B cell (primary cell): ENCODE measurements around the gene HTRA3. TPM values are rescaled to one million over a fixed set of nuclear protein-coding genes. Genes with fewer than 3 reads are reported as not detected.

Experiments
- ATAC-seq: fragments of 200-7000 bp; cut with Tn5 transposase; one replicate; pipeline ENCODE4 v1.10.0; 2021; ENCODE audit warnings: low read depth, mild to moderate bottlenecking, moderate number of reproducible peaks, moderate library complexity
- CTCF ChIA-PET: fragments of 350-600 bp; sonication (Branson Sonifier 250); formaldehyde crosslinking; loops from one replicate; lab custom pipeline; 2021; ENCODE audit warnings: antibody characterized with exemption, inconsistent platforms; lab: Charles Lee
- POLR2A ChIA-PET: fragments of 350-600 bp; sonication (Branson Sonifier 250); formaldehyde crosslinking; loops from one replicate; lab custom pipeline; 2021; ENCODE audit warnings: antibody characterized with exemption; lab: Charles Lee
- DNase-seq: peaks from one replicate; pipeline ENCODE4 v3.0.0; 2013
- H2AFZ ChIP-seq: 2 replicates; pipeline ENCODE4 v1.6.1; 2012; ENCODE audit warnings: mild to moderate bottlenecking, low read depth, low read length; ENCODE audit not compliant: insufficient read depth, poor library complexity, severe bottlenecking
- H3K27ac ChIP-seq, 2 donors: 1 replicate in 1 of 2; 2 replicates in 1 of 2; pipeline ENCODE4 v1.5.1; 2012 to 2013; ENCODE audit warnings: low read length in 2 of 2, mild to moderate bottlenecking in 2 of 2, moderate library complexity in 1 of 2
- H3K27me3 ChIP-seq, 4 experiments: fragments of 200-600 bp in 1 of 4; sonication (generic) in 1 of 4; replicated peaks in 1 of 4; 1 replicate in 2 of 4; 2 replicates in 2 of 4; pipeline versions ENCODE4 v1.6.1 to v1.7.0; 2013 to 2016; ENCODE audit warnings: low read length in 3 of 4, mild to moderate bottlenecking in 2 of 4, mixed read lengths in 1 of 4, moderate library complexity in 1 of 4; ENCODE audit not compliant: insufficient read depth in 4 of 4, control insufficient read depth in 3 of 4; ENCODE audit errors: control extremely low read depth in 1 of 4
- H3K36me3 ChIP-seq, 2 experiments: replicated peaks in 1 of 2; 1 replicate in 1 of 2; 2 replicates in 1 of 2; pipeline versions ENCODE4 v1.6.1 to v1.7.1; 2013; ENCODE audit warnings: low read length in 1 of 2; ENCODE audit not compliant: insufficient read depth in 2 of 2, control insufficient read depth in 1 of 2; ENCODE audit errors: control extremely low read depth in 1 of 2, extremely low read depth in 1 of 2
- H3K4me1 ChIP-seq, 2 donors: fragments of 200-600 bp in 1 of 2; sonication (generic) in 1 of 2; 1 replicate in 1 of 2; 2 replicates in 1 of 2; pipeline versions ENCODE4 v1.5.1 to v1.6.1; 2013 to 2017; ENCODE audit warnings: low read length in 2 of 2; ENCODE audit not compliant: control insufficient read depth in 2 of 2, insufficient read depth in 2 of 2
- H3K4me2 ChIP-seq: replicated peaks from 2 replicates; pipeline ENCODE3; 2012; ENCODE audit warnings: mild to moderate bottlenecking, low read depth, low read length; ENCODE audit not compliant: poor library complexity, severe bottlenecking
- H3K4me3 ChIP-seq, 5 experiments: fragments of 200-600 bp in 1 of 5; sonication (generic) in 1 of 5; 1 replicate in 3 of 5; 2 replicates in 2 of 5; pipeline versions ENCODE4 v1.5.1 to v1.7.0; 2011 to 2016; ENCODE audit warnings: low read length in 4 of 5, mild to moderate bottlenecking in 4 of 5, low read depth in 2 of 5, control low read depth in 1 of 5, moderate library complexity in 1 of 5; ENCODE audit not compliant: insufficient read depth in 1 of 5; ENCODE audit errors: control extremely low read depth in 1 of 5, extremely low read depth in 1 of 5
- H3K79me2 ChIP-seq: fragments of 200-600 bp; sonication (generic); one replicate; pipeline ENCODE4 v1.6.0; 2016; ENCODE audit warnings: low read length; ENCODE audit not compliant: control insufficient read depth, insufficient read depth
- H3K9ac ChIP-seq: fragments of 200-600 bp; sonication (generic); 2 replicates; pipeline ENCODE4 v1.6.1; 2017; ENCODE audit warnings: mild to moderate bottlenecking, low read length, moderate library complexity
- H3K9me3 ChIP-seq, 3 donors: one replicate each; pipeline versions ENCODE4 v1.6.1 to v1.7.1; 2013; ENCODE audit warnings: low read length in 2 of 3; ENCODE audit not compliant: control insufficient read depth in 2 of 3, insufficient read depth in 1 of 3; ENCODE audit errors: control extremely low read depth in 1 of 3
- H4K20me1 ChIP-seq: 2 replicates; pipeline ENCODE4 v1.6.0; 2012; ENCODE audit warnings: mild to moderate bottlenecking, low read length; ENCODE audit not compliant: insufficient read depth, control insufficient read depth, poor library complexity, severe bottlenecking
- H3K27ac Mint-ChIP-seq: one replicate; pipeline ENCODE4 v1.8.0; 2021; ENCODE audit warnings: mixed read lengths
- H3K27me3 Mint-ChIP-seq: one replicate; pipeline ENCODE4 v1.8.0; 2021; ENCODE audit warnings: mixed read lengths
- H3K4me1 Mint-ChIP-seq: one replicate; pipeline ENCODE4 v1.8.0; 2021; ENCODE audit warnings: mixed read lengths
- H3K4me3 Mint-ChIP-seq: one replicate; pipeline ENCODE4 v1.8.0; 2021; ENCODE audit warnings: mixed read lengths
- H3K9me3 Mint-ChIP-seq: one replicate; pipeline ENCODE4 v1.8.0; 2022; ENCODE audit warnings: mixed read lengths; ENCODE audit not compliant: insufficient read depth
- EZH2 ChIP-seq: IDR thresholded peaks from 2 replicates; pipeline ENCODE4 v1.6.1; 2012; ENCODE audit warnings: borderline replicate concordance, low read depth, mild to moderate bottlenecking, moderate library complexity, low read length; ENCODE audit not compliant: insufficient read depth, poor library complexity, severe bottlenecking
- WGBS: methylation state at CpG from one replicate; pipeline ENCODE4 v1.1.5; 2013; ENCODE audit warnings: missing lambda C conversion rate; ENCODE audit not compliant: insufficient coverage; 5-methylcytosine and 5-hydroxymethylcytosine counted together
- intact Hi-C: fragments of 100-400 bp; cut with micrococcal nuclease; formaldehyde crosslinking; loops from one replicate; pipeline ENCODE4 v1.10.0; 2022
- polyA plus RNA-seq: library from polyadenylated mRNA; depleted of rRNA; stranded (reverse); fragments of >200 nt; gene quantifications from 2 replicates; pipeline ENCODE4 v1.2.3, GENCODE V29; 2012
- total RNA-seq, 2 donors: library from RNA; stranded (reverse); fragments of 120-200 nt in 1 of 2; gene quantifications; 1 replicate in 1 of 2; 2 replicates in 1 of 2; pipeline versions ENCODE4 v1.2.3 to v1.2.4, GENCODE V29; 2013 to 2022
- TF ChIP-seq, protein P1 (sequence below): fragments of 200-600 bp; IDR thresholded peaks from one replicate; pipeline ENCODE4 v1.8.0; 2022; ENCODE audit warnings: antibody characterized with exemption, mild to moderate bottlenecking

Gene HTRA3
- total and polyA plus RNA-seq, 2 donors (not counting 1 experiment from before 2014, with no cell fraction given): not detected

DNA sequence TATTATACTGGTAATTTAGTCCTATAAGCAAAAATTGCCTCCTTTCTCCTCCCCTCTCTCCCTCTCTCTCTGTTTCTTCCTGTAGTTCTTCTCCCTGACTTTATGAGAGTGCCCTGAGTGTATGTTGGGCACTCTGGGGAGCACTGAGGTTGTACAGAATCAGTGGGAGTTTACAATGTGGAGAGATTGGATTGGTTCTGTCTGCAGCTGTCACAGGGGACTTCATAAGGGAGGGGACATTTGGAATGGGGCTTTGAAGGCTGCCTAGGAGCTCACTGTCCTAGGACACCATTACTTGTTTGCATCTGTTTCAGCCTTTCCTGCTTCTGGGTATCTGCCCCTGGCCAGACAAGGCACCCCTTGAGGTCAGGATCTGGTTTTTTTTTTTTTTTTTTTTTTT, 47.6 kb upstream of the HTRA3 start:
- no peaks in the 10 kb centered on the region for H3K9me3 Mint-ChIP-seq
- no peaks in the 10 kb centered on the region for H3K9me3 ChIP-seq
- H3K36me3 ChIP-seq: peaks cover 7 to 92% of the 10 kb centered on the region in 2 experiments
- no peaks in the 10 kb centered on the region for H3K79me2 ChIP-seq
- DNase-seq (no peak), ATAC-seq (no peak)
- H3K4me1 Mint-ChIP-seq: peaks cover 19% of the 10 kb centered on the region
- H3K4me3 ChIP-seq: no peak overlapping the region
- H3K4me1 ChIP-seq: peaks cover 0 to 5% of the 10 kb centered on the region in 2 donors
- H3K27me3 ChIP-seq: no peaks in the 10 kb centered on the region
- peaks cover 18% of the 10 kb centered on the region for H4K20me1 ChIP-seq
- ChIA-PET POLR2A (interaction anchor here (0.7 to 1.0 kb wide), 2 partner anchors 27 to 59 kb away, joined by 3 to 8 read pairs; no protein-coding TSS in a partner anchor), CTCF (interaction anchor here (0.6 to 1.7 kb wide), 3 partner anchors 15 to 47 kb away, joined by 3 to 8 read pairs (median 4); no protein-coding TSS in a partner anchor)
- no peak overlapping the region for H3K9ac ChIP-seq
- intact Hi-C loops: no loop called here
- H2AFZ ChIP-seq: no peak overlapping the region
- no peak overlapping the region for H3K27ac ChIP-seq
- no peak for TF ChIP-seq EZH2
- TF ChIP-seq, protein P1, sequence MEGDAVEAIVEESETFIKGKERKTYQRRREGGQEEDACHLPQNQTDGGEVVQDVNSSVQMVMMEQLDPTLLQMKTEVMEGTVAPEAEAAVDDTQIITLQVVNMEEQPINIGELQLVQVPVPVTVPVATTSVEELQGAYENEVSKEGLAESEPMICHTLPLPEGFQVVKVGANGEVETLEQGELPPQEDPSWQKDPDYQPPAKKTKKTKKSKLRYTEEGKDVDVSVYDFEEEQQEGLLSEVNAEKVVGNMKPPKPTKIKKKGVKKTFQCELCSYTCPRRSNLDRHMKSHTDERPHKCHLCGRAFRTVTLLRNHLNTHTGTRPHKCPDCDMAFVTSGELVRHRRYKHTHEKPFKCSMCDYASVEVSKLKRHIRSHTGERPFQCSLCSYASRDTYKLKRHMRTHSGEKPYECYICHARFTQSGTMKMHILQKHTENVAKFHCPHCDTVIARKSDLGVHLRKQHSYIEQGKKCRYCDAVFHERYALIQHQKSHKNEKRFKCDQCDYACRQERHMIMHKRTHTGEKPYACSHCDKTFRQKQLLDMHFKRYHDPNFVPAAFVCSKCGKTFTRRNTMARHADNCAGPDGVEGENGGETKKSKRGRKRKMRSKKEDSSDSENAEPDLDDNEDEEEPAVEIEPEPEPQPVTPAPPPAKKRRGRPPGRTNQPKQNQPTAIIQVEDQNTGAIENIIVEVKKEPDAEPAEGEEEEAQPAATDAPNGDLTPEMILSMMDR: no peak
- no peak overlapping the region for H3K4me2 ChIP-seq
- H3K4me3 Mint-ChIP-seq: no peak overlapping the region
- H3K27ac Mint-ChIP-seq: no peak overlapping the region
- no peaks in the 10 kb centered on the region for H3K27me3 Mint-ChIP-seq

DNA sequence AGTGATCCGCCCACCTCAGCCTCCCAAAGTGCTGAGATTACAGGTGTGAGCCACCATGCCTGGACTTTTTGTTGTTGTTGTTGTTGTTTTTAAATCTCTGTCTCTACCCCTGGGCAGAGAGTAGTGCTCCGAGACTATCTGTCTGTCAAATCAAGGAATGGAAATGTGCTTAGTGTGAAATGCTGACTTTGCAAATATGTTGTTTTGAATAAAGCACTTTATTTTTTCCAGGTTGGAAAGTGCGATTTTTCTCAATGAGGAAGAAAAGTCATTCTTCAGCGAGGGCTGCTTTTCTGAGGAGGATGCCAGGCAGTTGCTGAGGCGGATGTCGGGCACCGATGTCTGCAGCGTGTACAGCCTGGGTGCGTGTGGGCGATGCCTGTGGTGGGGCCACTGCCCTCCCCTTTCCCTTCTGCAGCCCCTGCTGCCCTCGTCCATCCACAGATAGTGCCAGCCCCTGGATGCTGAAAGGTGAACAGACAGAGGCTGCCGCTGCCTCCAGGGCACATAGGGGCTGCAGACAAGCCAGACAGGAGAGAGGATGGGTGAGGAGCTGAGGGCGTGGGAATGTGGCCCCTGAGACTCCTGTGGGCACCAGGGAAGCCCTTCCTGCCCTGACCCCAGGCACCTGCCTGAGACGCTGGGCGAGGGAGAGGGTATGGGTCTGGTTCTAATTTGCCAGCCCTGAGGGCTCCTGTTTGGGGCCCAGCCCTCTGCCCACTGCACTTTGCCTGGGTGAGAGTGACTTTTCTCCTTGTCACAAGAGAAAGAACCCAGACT, 46.8 kb upstream of the HTRA3 start:
- H3K79me2 ChIP-seq: no peaks in the 10 kb centered on the region
- no peak overlapping the region for H3K9ac ChIP-seq
- ATAC-seq (no peak), DNase-seq (no peak)
- Mint-ChIP-seq H3K27me3 (no peaks in the 10 kb centered on the region), H3K27ac (no peak overlapping the region), H3K4me3 (no peak overlapping the region), H3K9me3 (no peaks in the 10 kb centered on the region), H3K4me1 (peaks cover 19% of the 10 kb centered on the region)
- CTCF ChIA-PET: interaction anchor here (1.6 kb wide), 1 partner anchor 46 kb away, joined by 5 read pairs; no protein-coding TSS in a partner anchor
- no peaks in the 10 kb centered on the region for H3K9me3 ChIP-seq
- H4K20me1 ChIP-seq: peaks cover 21% of the 10 kb centered on the region
- TF ChIP-seq, protein P1: no peak
- TF ChIP-seq EZH2: no peak
- H3K4me1 ChIP-seq: peaks cover 0 to 8% of the 10 kb centered on the region in 2 donors
- H3K4me2 ChIP-seq: no peak overlapping the region
- H3K4me3 ChIP-seq: no peak overlapping the region
- H2AFZ ChIP-seq: no peak overlapping the region
- H3K36me3 ChIP-seq: peaks cover 7 to 92% of the 10 kb centered on the region in 2 experiments
- intact Hi-C loops: no loop called here
- POLR2A ChIA-PET: interaction anchor here (0.7 to 1.0 kb wide), 2 partner anchors 60 to 64 kb away, joined by 3 to 5 read pairs; no protein-coding TSS in a partner anchor
- no peaks in the 10 kb centered on the region for H3K27me3 ChIP-seq
- H3K27ac ChIP-seq: no peak overlapping the region
- 98% methylated on average over 8 of the region's 15 CpGs for WGBS
